Measurements from ENCODE around the gene DAG1. TPM values are rescaled to one million over a fixed set of nuclear protein-coding genes. Genes with fewer than 3 reads are reported as not detected.

DAG1 gene
- 71.5 TPM for total RNA-seq
- long read RNA-seq, full-length matches to known transcripts = 5 of 52 reads
- long read RNA-seq, partial matches to known transcripts = 0 of 52 reads
- long read RNA-seq, other reads (novel, unspliced or antisense) = 47 of 52 reads

GRCh38 chr3:49469936-49470713 lies at the start of gene DAG1:
DAG1 (plus strand) TSS chr3:49470267; CDS start chr3:49510535, 40,268 bp downstream.
- peak; percentile 94 to 96 for ATAC-seq

DNA sequence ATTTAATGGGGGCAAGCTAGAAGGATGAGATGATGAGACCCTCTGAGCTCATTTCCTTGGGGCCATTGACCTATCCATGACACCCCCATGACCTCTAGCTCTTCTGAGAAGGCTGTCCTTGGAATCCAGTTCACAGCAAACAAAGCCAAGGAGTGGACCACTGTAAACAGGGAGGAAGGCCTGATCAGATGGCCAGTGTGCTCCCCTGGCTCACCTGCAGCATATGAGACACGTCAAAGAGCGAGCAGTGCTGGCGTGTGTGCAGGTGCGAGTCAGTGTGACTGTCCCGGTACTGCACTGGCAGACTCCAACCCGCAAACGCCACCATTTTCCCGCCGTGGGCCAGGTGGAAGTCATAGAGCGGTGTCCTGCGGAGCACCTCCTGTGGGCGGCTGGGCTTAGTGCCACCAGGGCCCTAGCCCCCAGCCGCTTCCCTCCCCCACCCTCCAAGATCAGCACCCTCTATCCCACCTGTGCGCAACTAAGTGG lies 48.1 kb upstream of the DAG1 start:
- DNase-seq = no peak
- H3K27ac ChIP-seq = no peak overlapping the region
- ATAC-seq = peak; percentile 3 to 8
- TF ChIP-seq, protein P1, sequence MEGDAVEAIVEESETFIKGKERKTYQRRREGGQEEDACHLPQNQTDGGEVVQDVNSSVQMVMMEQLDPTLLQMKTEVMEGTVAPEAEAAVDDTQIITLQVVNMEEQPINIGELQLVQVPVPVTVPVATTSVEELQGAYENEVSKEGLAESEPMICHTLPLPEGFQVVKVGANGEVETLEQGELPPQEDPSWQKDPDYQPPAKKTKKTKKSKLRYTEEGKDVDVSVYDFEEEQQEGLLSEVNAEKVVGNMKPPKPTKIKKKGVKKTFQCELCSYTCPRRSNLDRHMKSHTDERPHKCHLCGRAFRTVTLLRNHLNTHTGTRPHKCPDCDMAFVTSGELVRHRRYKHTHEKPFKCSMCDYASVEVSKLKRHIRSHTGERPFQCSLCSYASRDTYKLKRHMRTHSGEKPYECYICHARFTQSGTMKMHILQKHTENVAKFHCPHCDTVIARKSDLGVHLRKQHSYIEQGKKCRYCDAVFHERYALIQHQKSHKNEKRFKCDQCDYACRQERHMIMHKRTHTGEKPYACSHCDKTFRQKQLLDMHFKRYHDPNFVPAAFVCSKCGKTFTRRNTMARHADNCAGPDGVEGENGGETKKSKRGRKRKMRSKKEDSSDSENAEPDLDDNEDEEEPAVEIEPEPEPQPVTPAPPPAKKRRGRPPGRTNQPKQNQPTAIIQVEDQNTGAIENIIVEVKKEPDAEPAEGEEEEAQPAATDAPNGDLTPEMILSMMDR (IDR thresholded peaks at IDR 0.05) = no peak
- intact Hi-C loops (cut with DNase I) = no loop called here
- H3K4me1 ChIP-seq = peaks cover 13% of the 10 kb centered on the region
- no peaks in the 10 kb centered on the region for H3K9me3 ChIP-seq
- peaks cover 49% of the 10 kb centered on the region for H3K36me3 ChIP-seq
- H3K4me3 ChIP-seq = peak overlapping the region; percentile 35
- H3K27me3 ChIP-seq (ENCODE audit: low read depth) = no peaks in the 10 kb centered on the region

More at GRCh38 chr3:49469936-49470713, at the start of gene DAG1:
- Histone ChIP-seq H3K4me3 (peak within 1 kb of the TSS; percentile 74), H3K9me3 (no peaks in the 10 kb centered on the region), H3K27me3 (ENCODE audit: low read depth) (no peaks in the 10 kb centered on the region), H3K4me1 (peaks cover 44% of the 10 kb centered on the region), H3K36me3 (no peaks in the 10 kb centered on the region), H3K27ac (peak within 1 kb of the TSS; percentile 95)
- peak; percentile 98 for DNase-seq
- intact Hi-C loops (cut with DNase I) = no loop called here
- TF ChIP-seq, protein P1 (IDR thresholded peaks at IDR 0.05) = no peak

- peak; percentile 59 to 60 for ATAC-seq
- Histone ChIP-seq H3K9me3 (no peaks in the 10 kb centered on the region), H3K27me3 (ENCODE audit: low read depth) (no peaks in the 10 kb centered on the region), H3K36me3 (peaks cover 43% of the 10 kb centered on the region), H3K27ac (no peak within 1 kb of the TSS), H3K4me1 (peaks cover 6% of the 10 kb centered on the region), H3K4me3 (peak within 1 kb of the TSS; percentile 35)
- intact Hi-C loops (cut with DNase I) = no loop called here
- TF ChIP-seq, protein P1 (IDR thresholded peaks at IDR 0.05) = no peak
- DNase-seq = peak; percentile 74
These were observed 47.5 kb upstream of the DAG1 start, which contains the start of gene AMT for GRCh38 chr3:49422379-49423248. AMT (minus strand) TSS chr3:49422473; CDS start chr3:49422450, 23 bp downstream.

DNA sequence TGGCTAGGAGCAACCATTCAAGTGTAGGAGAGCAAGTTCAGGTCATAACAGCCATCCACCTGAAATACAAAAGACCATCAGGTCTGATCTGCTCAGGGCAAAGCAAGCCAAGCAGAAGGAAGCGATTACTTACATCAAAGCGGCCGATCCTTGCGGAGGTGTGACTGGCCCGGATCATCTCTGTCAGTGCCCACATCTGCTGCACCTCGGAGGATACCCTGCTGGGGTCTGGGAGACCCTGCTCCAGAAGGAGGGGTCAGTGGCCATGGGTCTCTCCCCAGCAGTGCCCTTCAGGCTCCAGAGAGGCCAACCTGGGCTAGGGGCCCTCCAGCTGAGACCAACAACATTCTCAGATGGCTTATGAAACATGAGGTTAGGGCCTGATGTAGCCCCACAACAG lies 45.3 kb upstream of the DAG1 start:
- H3K36me3 ChIP-seq = peaks cover 26% of the 10 kb centered on the region
- TF ChIP-seq, protein P1 (IDR thresholded peaks at IDR 0.05) = no peak
- H3K4me3 ChIP-seq = no peak overlapping the region
- no peaks in the 10 kb centered on the region for H3K27me3 ChIP-seq (ENCODE audit: low read depth)
- DNase-seq (no peak), ATAC-seq (no peak)
- no peak overlapping the region for H3K27ac ChIP-seq
- H3K9me3 ChIP-seq = no peaks in the 10 kb centered on the region
- intact Hi-C loops (cut with DNase I) = no loop called here
- peaks cover 14% of the 10 kb centered on the region for H3K4me1 ChIP-seq

DNA sequence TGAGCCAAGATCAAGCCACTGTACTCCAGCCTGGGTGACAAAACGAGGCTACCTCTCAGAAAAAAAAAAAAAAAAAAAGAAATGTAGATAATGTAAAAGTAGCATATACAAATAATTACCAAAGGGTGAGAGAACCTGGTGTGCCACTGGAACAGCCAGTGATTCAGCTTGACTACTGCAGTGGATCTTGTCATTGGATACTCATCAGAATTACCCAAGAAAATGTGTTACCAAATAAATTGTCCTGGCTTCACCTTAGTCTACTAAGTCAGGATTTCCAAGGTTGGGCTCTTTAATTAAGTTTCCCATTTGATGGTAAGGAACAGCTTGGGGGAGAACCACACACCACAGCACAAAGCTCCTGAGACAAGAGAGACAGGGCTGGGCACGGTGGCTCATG lies 42.5 kb upstream of the DAG1 start:
- no peak for DNase-seq
- intact Hi-C loops (cut with DNase I) = no loop called here
- Histone ChIP-seq H3K27ac (no peak overlapping the region), H3K27me3 (ENCODE audit: low read depth) (no peaks in the 10 kb centered on the region), H3K4me3 (no peak overlapping the region), H3K9me3 (no peaks in the 10 kb centered on the region), H3K4me1 (peaks cover 13% of the 10 kb centered on the region), H3K36me3 (peaks cover 20% of the 10 kb centered on the region)
- ATAC-seq = no peak
- TF ChIP-seq, protein P1 (IDR thresholded peaks at IDR 0.05) = no peak

Data from lower lobe of right lung (tissue), 2 donors.